Central memory CD8-positive, alpha-beta T cell (primary cell): ENCODE data around the gene HEPHL1.

Source experiments
- ATAC-seq: fragments of 150-1000 bp; cut with Tn5 transposase; replicated peaks from 2 replicates; pipeline ENCODE4 v1.10.0; 2022; ENCODE audit warnings: mild to moderate bottlenecking, moderate FRiP score, moderate number of reproducible peaks; ENCODE audit not compliant: poor library complexity, severe bottlenecking; ENCODE audit errors: extremely low read depth
- DNase-seq, 2 donors: peaks; one replicate each; pipeline ENCODE4 v3.0.0; 2021; ENCODE audit warnings: low spot score in 2 of 2
- H3K27ac Mint-ChIP-seq: one replicate; pipeline ENCODE4 v1.8.0; 2022; ENCODE audit warnings: low read depth, mild to moderate bottlenecking, moderate library complexity, mixed read lengths
- H3K27me3 Mint-ChIP-seq: one replicate; pipeline ENCODE4 v1.8.0; 2022; ENCODE audit warnings: mixed read lengths
- H3K36me3 Mint-ChIP-seq: one replicate; pipeline ENCODE4 v1.8.0; 2022; ENCODE audit warnings: mild to moderate bottlenecking, moderate library complexity, mixed read lengths; ENCODE audit not compliant: insufficient read depth
- H3K4me1 Mint-ChIP-seq: one replicate; pipeline ENCODE4 v1.8.0; 2022; ENCODE audit warnings: mixed read lengths
- H3K4me3 Mint-ChIP-seq: one replicate; pipeline ENCODE4 v1.8.0; 2022; ENCODE audit warnings: mild to moderate bottlenecking, moderate library complexity, mixed read lengths
- H3K9me3 Mint-ChIP-seq: one replicate; pipeline ENCODE4 v1.8.0; 2022; ENCODE audit warnings: mixed read lengths

The HEPHL1 gene

DNA sequence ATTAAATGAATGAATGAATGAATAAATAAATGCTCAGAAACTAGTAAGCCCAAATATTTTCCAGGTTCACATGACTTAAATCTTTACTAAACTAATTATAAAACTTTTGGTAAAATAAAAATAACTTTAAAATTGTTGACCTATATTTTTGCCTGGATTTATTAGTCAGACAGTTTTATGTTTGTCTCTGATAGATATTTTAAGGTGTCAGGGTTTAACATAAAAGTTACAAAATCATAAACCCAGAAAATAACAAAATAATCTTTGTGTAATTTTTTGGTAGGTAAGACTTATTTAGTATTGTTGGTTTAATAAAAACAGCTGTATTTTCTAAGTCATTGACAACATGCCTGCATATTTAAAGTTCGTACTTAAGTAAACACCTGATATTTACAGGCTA is 27.4 kb upstream of the HEPHL1 start:
- ATAC-seq = no peak

DNA sequence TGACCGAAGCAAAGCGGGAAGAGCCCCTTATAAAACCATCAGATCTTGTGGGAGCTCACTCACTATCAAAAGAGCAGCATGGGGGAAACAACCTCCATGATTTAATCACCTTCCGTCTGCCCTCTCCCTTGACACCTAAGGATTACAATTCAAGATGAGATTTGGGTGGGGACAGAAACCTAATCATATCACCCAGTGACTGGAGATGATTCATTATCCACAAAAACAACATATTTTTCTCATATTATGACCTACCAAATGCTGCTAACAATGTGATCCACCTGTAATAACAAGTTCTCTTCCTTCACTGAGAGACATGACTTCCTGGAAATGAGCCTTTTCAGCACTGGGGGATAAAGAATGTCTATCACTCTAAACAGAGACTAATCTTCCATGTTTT is 23.4 kb upstream of the HEPHL1 start:
- no peaks in the 10 kb centered on the region for H3K27me3 Mint-ChIP-seq
- peaks cover 18% of the 10 kb centered on the region for H3K9me3 Mint-ChIP-seq
- H3K4me3 Mint-ChIP-seq = no peak overlapping the region
- H3K27ac Mint-ChIP-seq = no peak overlapping the region
- no peaks in the 10 kb centered on the region for H3K36me3 Mint-ChIP-seq
- H3K4me1 Mint-ChIP-seq = no peaks in the 10 kb centered on the region
- ATAC-seq (no peak), DNase-seq (no peak)

More for the DNA sequence above, 27.4 kb upstream of the HEPHL1 start:
- H3K27ac Mint-ChIP-seq = no peak overlapping the region
- no peak for DNase-seq
- no peaks in the 10 kb centered on the region for H3K36me3 Mint-ChIP-seq
- H3K27me3 Mint-ChIP-seq = peaks cover 13% of the 10 kb centered on the region
- no peaks in the 10 kb centered on the region for H3K4me1 Mint-ChIP-seq
- no peak overlapping the region for H3K4me3 Mint-ChIP-seq
- peaks cover 18% of the 10 kb centered on the region for H3K9me3 Mint-ChIP-seq

DNA sequence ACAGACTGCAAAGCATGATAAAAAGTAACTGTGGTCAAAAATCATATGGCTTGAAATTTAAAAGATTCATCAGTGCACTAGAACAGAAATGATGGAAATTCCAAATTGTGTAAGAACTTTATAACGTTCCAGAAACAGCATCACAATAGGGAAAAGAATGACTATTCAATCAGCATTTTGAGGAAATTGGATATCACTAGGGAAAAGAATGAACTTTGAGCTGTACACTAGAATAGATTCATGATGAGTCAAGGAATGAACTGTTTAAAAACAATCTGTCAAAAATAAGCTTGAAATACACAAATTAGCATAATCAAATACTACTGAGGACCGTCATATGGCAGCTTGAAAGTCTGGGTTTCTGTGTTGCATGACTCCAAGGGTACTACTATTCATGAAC is 20.5 kb upstream of the HEPHL1 start:
- no peak overlapping the region for H3K27ac Mint-ChIP-seq
- no peaks in the 10 kb centered on the region for H3K27me3 Mint-ChIP-seq
- H3K4me3 Mint-ChIP-seq = no peak overlapping the region
- no peak for DNase-seq
- no peaks in the 10 kb centered on the region for H3K4me1 Mint-ChIP-seq
- peaks cover 7% of the 10 kb centered on the region for H3K9me3 Mint-ChIP-seq
- H3K36me3 Mint-ChIP-seq = peaks cover under 1% of the 10 kb centered on the region
- no peak for ATAC-seq

DNA sequence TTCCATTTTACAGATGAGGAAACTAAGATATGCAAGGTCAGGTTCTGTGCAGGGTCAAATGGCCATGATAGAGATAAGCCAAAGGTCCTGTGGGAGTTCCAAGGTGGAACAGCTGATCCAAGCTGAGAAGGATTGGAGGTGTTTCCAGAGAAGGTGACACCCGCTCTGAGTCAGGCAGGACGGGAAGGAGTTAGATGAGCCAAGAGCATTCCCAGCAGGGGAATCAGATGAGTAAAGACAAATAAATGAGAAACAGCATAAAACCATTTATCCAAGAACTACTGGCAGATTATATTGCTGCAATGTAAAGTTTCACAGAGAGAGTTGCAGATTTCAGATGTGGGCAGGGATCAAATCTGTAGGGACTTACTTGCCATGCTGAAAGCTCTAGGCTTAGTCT is 18.9 kb upstream of the HEPHL1 start:
- H3K4me1 Mint-ChIP-seq = no peaks in the 10 kb centered on the region
- peaks cover 2% of the 10 kb centered on the region for H3K36me3 Mint-ChIP-seq
- H3K27ac Mint-ChIP-seq = no peak overlapping the region
- no peak overlapping the region for H3K4me3 Mint-ChIP-seq
- H3K9me3 Mint-ChIP-seq = peaks cover 7% of the 10 kb centered on the region
- peaks cover 7% of the 10 kb centered on the region for H3K27me3 Mint-ChIP-seq
- DNase-seq = no peak
- ATAC-seq = no peak

DNA sequence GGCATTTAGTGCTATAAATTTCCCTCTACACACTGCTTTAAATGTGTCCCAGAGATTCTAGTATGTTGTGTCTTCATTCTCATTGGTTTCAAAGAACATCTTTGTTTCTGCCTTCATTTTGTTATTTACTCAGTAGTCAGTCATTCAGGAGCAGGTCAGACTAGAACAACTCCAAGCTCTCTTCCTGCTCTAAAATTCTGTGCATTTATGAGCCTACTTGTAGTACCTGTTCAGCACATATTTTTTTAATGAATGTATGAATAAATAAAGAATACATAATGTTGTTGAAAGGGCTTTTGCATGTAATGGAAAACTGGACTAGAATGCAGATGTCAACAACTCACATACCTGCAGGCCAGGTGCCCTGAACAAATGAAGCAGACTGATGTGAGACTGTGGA is 13.7 kb upstream of the HEPHL1 start:
- no peak for ATAC-seq
- no peak overlapping the region for H3K4me3 Mint-ChIP-seq
- no peak for DNase-seq
- peaks cover 39% of the 10 kb centered on the region for H3K27me3 Mint-ChIP-seq
- no peak overlapping the region for H3K27ac Mint-ChIP-seq
- H3K36me3 Mint-ChIP-seq = peaks cover 2% of the 10 kb centered on the region
- no peaks in the 10 kb centered on the region for H3K9me3 Mint-ChIP-seq
- H3K4me1 Mint-ChIP-seq = no peaks in the 10 kb centered on the region

DNA sequence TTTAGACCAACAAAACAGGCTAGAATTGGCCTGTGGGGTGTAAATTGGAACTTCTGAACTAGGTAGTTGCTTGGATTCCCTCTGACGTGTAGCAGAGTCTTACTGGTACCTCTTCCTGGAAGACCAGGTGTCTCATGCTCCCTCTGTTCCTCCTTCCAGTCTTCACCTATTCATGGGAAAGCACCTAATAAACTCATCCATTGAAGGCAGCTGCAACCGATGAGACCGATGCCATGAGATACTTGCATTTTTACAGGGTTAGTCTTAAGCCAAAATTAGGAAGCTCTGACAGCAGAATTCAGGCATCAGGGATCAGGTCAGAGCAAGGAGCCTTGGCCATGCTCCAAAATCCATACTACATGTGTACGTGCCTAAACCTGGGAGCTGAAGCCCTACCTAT is 13.2 kb upstream of the HEPHL1 start:
- Mint-ChIP-seq H3K9me3 (no peaks in the 10 kb centered on the region), H3K27me3 (peaks cover 39% of the 10 kb centered on the region), H3K4me3 (no peak overlapping the region), H3K4me1 (no peaks in the 10 kb centered on the region), H3K36me3 (peaks cover 2% of the 10 kb centered on the region), H3K27ac (no peak overlapping the region)
- DNase-seq (no peak), ATAC-seq (no peak)

DNA sequence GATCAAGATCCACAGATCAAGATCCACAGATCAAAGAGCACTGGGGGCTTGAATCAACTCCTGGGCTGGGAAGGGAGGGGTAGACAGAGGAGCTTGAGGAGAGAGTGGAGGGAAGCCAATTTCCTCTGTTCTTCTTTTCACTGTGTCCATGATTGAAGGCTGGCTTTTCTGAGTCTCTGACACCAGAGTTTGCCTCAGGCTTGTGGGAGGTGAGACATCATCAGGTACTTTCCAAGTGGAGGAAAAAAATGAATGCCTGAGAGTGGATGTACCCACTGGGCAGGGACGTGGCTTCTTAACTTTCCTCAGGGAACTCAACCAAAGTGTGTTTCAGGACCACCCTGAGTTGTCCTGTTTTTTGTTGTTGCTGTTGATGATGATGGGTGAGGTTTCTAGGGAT is 11.0 kb upstream of the HEPHL1 start:
- Mint-ChIP-seq H3K4me3 (no peak overlapping the region), H3K4me1 (no peaks in the 10 kb centered on the region), H3K27me3 (peaks cover 39% of the 10 kb centered on the region), H3K9me3 (no peaks in the 10 kb centered on the region), H3K27ac (no peak overlapping the region), H3K36me3 (peaks cover 2% of the 10 kb centered on the region)
- no peak for ATAC-seq
- no peak for DNase-seq

DNA sequence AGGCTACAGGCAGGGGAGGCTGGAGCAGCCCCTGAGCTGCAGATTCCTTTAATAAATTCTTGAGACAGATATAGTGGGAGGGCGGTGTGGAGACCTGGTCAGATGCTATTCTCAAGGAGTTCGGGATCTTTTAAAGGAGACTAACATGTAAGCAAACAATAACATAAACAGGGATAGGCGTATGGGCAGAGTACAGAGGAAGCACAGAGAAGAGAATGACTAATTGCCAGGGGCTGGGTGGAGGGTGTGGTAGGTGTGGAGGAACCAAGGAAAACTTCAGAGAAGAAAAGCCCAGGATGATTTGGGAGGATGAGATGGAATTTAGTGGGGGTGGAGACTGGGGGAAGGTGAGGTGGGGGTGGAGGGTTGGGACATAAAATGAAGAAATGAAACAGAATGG is 9.7 kb upstream of the HEPHL1 start:
- H3K4me3 Mint-ChIP-seq = no peak overlapping the region
- ATAC-seq = no peak
- H3K4me1 Mint-ChIP-seq = no peaks in the 10 kb centered on the region
- H3K9me3 Mint-ChIP-seq = no peaks in the 10 kb centered on the region
- H3K36me3 Mint-ChIP-seq = no peaks in the 10 kb centered on the region
- H3K27me3 Mint-ChIP-seq = peaks cover 39% of the 10 kb centered on the region
- no peak for DNase-seq
- H3K27ac Mint-ChIP-seq = no peak overlapping the region

DNA sequence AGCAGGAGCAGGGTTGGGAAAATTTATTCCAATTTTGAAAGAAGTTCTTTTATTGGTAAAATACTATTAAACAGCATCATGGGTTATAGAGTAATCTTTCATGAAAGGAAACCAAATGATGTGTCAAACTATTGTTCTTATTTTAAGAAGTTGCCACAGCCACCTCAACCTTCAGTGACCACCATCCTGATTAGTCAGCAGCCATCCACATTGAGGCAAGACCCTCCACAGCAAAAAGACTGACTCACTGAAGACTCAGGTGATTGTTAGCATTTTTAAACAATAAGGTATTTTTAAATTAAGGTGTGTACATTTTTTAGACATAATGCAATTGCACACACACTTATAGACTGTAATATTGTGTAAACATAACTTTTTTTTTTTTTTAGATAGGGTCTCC is 3.7 kb upstream of the HEPHL1 start:
- H3K9me3 Mint-ChIP-seq = no peaks in the 10 kb centered on the region
- H3K4me1 Mint-ChIP-seq = no peaks in the 10 kb centered on the region
- ATAC-seq = no peak
- DNase-seq = no peak
- no peak overlapping the region for H3K27ac Mint-ChIP-seq
- no peaks in the 10 kb centered on the region for H3K36me3 Mint-ChIP-seq
- H3K4me3 Mint-ChIP-seq = no peak overlapping the region
- H3K27me3 Mint-ChIP-seq = peaks cover 10% of the 10 kb centered on the region

DNA sequence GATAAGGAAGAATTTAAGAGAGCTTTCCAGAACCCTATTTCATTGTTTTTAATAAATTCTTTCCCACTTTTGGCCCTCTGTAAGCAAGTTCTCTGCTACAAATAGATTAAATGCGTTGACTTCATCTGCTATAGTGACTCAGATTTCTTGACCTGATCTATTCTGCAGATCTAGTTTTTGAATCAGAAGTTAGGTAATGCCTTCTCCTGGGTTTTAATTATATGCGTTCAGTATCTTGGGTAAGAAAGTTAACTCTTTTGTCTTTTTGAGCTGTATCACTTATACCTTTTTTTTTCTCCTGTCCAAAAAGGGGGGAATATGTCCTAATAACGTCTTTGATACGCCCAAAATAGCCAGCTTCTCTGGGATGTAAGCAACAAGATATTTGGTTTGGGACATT is 2.4 kb upstream of the HEPHL1 start:
- no peaks in the 10 kb centered on the region for H3K9me3 Mint-ChIP-seq
- DNase-seq = no peak
- H3K4me3 Mint-ChIP-seq = no peak overlapping the region
- H3K4me1 Mint-ChIP-seq = no peaks in the 10 kb centered on the region
- no peaks in the 10 kb centered on the region for H3K36me3 Mint-ChIP-seq
- no peak overlapping the region for H3K27ac Mint-ChIP-seq
- peaks cover 10% of the 10 kb centered on the region for H3K27me3 Mint-ChIP-seq
- no peak for ATAC-seq

DNA sequence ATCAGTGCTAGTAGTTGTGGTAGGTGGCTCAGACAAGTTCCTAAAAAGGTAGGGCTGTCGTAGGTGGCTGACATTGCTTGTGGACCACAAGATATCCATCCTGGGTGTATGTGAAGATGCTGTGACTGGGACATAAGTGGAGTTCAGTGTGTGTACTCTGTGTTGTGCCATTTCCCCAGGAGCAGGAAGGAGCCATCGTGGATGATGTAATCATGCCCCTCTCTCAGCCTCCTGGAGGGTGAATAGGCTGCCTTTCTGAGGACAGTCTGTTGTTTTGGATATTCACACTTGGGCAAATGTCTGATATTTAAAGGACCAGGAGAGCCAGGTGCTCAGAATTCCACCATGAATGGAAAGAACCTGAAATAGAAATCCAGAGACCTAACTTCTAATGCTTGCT is 2.7 kb downstream of the HEPHL1 start:
- no peak for ATAC-seq

DNA sequence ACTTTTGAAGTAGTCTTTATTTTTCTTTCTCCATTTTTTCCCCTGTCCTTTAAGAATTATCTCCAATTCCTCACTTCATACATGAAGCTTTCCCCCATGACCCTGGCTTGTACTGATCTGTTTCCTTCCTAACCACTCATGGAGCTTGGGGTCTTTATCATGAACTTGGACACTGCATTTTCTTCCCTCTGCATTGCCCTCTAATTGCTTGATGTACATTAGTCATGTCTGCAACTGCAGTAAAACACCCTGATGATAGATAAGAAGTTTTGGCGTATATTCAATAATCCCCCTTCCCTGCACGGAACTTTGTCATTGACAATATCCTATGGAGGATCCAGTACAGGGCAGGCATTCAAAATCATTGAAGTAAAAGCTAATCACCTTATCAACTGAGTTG is 3.4 kb downstream of the HEPHL1 start:
- Mint-ChIP-seq H3K27me3 (peaks cover 38% of the 10 kb centered on the region), H3K4me1 (no peaks in the 10 kb centered on the region), H3K4me3 (no peak overlapping the region), H3K36me3 (no peaks in the 10 kb centered on the region), H3K9me3 (peaks cover 13% of the 10 kb centered on the region), H3K27ac (no peak overlapping the region)
- no peak for DNase-seq
- no peak for ATAC-seq

More for the DNA sequence above, 2.7 kb downstream of the HEPHL1 start:
- H3K4me3 Mint-ChIP-seq = no peak overlapping the region
- peaks cover 13% of the 10 kb centered on the region for H3K9me3 Mint-ChIP-seq
- H3K27me3 Mint-ChIP-seq = peaks cover 38% of the 10 kb centered on the region
- H3K4me1 Mint-ChIP-seq = no peaks in the 10 kb centered on the region
- no peaks in the 10 kb centered on the region for H3K36me3 Mint-ChIP-seq
- no peak for DNase-seq
- no peak overlapping the region for H3K27ac Mint-ChIP-seq

DNA sequence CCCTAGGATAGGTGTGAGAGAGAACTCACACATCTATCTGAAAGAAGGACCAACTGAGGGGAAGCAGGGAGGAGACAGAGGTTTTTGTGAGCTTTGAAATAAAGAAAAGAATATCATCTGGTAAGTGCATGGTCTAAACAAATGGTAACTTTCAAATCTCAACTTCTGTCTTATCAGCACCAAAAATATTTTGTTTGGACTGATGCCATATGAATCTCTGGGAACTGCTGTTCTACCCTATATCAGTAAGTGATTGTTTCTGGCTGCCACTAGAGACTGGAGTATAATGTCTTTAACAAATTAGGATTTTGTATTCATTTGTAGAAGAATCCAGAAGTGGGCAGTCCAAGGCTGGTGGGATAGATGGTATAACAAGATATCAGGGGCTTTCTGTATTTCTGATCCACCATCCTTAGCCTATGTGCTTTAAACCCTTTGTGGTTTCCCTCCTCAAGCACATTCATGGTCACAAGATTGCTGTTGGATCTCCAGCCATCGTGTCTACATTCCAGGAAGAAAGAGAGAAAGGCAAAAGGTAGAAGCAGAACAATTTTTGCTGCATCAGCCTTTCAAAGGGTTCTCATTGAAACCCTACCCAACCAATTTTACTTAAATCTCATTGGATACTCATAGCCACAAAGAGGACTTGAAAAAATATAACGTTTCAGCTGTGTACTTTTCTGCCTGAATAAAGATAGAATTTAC is 4.7 kb downstream of the HEPHL1 start:
- H3K27me3 Mint-ChIP-seq = peaks cover 38% of the 10 kb centered on the region
- no peak overlapping the region for H3K27ac Mint-ChIP-seq
- no peaks in the 10 kb centered on the region for H3K4me1 Mint-ChIP-seq
- no peaks in the 10 kb centered on the region for H3K36me3 Mint-ChIP-seq
- H3K4me3 Mint-ChIP-seq = no peak overlapping the region
- no peak for ATAC-seq
- DNase-seq = no peak
- H3K9me3 Mint-ChIP-seq = peaks cover 13% of the 10 kb centered on the region
